Caco-2 (cell line): ENCODE measurements around the gene BRD1. TPM values are rescaled to one million over a fixed set of nuclear protein-coding genes. Genes with fewer than 3 reads are reported as not detected.

ENCODE experiments used
- BruUV-seq: library from RNA; stranded (reverse); fragments of 400-500 nt; replicated peaks from 2 replicates; lab custom pipeline; 2021; lab: Mats Ljungman, UMichigan
- CTCF ChIA-PET: fragments of 300-600 bp; sonication (Branson Sonifier 250); formaldehyde crosslinking; loops from one replicate; lab custom pipeline; 2022; ENCODE audit warnings: antibody characterized with exemption; lab: Charles Lee
- POLR2A ChIA-PET: fragments of 300-600 bp; sonication (Branson Sonifier 250); formaldehyde crosslinking; loops from one replicate; lab custom pipeline; 2022; ENCODE audit warnings: antibody characterized with exemption; lab: Charles Lee
- DNase-seq, 2 experiments: peaks; one replicate each; pipeline versions ENCODE4 v3.0.0 to v3.0.0-alpha.2; 2020 to 2022
- H3K27me3 ChIP-seq: replicated peaks from 2 replicates; pipeline ENCODE4 v1.6.0; 2011; ENCODE audit warnings: low read length; ENCODE audit not compliant: control insufficient read depth, insufficient read depth
- H3K36me3 ChIP-seq: 2 replicates; pipeline ENCODE4 v1.5.1; 2011; ENCODE audit warnings: low read length; ENCODE audit not compliant: control insufficient read depth, insufficient read depth
- H3K4me1 ChIP-seq: fragments of 250-450 bp; sonication (Bioruptor Pico); 2 replicates; pipeline ENCODE4 v1.5.1; 2020; ENCODE audit warnings: mild to moderate bottlenecking
- H3K4me3 ChIP-seq: 2 replicates; pipeline ENCODE4 v1.5.1; 2011; ENCODE audit warnings: low read depth, mild to moderate bottlenecking, control low read depth, low read length
- H3K9me3 ChIP-seq: fragments of 250-450 bp; sonication (Bioruptor Pico); 2 replicates; pipeline ENCODE4 v1.5.1; 2020; ENCODE audit warnings: mild to moderate bottlenecking, moderate library complexity
- H3K27ac Mint-ChIP-seq: one replicate; pipeline ENCODE4 v1.8.0; 2022; ENCODE audit warnings: mixed read lengths; ENCODE audit not compliant: unreplicated experiment
- H3K27me3 Mint-ChIP-seq: one replicate; pipeline ENCODE4 v1.8.0; 2022; ENCODE audit warnings: mixed read lengths; ENCODE audit not compliant: insufficient read depth, unreplicated experiment
- H3K36me3 Mint-ChIP-seq: one replicate; pipeline ENCODE4 v1.8.0; 2022; ENCODE audit warnings: mild to moderate bottlenecking, mixed read lengths; ENCODE audit not compliant: insufficient read depth, unreplicated experiment
- H3K4me1 Mint-ChIP-seq: one replicate; pipeline ENCODE4 v1.8.0; 2022; ENCODE audit warnings: low read depth, mixed read lengths; ENCODE audit not compliant: unreplicated experiment
- H3K4me3 Mint-ChIP-seq: one replicate; pipeline ENCODE4 v1.8.0; 2022; ENCODE audit warnings: mild to moderate bottlenecking, moderate library complexity, mixed read lengths; ENCODE audit not compliant: unreplicated experiment
- H3K9me3 Mint-ChIP-seq: one replicate; pipeline ENCODE4 v1.8.0; 2022; ENCODE audit warnings: mixed read lengths; ENCODE audit not compliant: unreplicated experiment
- CTCF ChIP-seq, 2 experiments: fragments of 200-600 bp in 1 of 2; IDR thresholded peaks; 1 replicate in 1 of 2; 2 replicates in 1 of 2; pipeline versions ENCODE4 v1.5.1 to v1.8.0; 2011 to 2022; ENCODE audit warnings: antibody characterized with exemption in 1 of 2, control low read depth in 1 of 2, inconsistent platforms in 1 of 2, low read depth in 1 of 2, low read length in 1 of 2, mild to moderate bottlenecking in 1 of 2, moderate library complexity in 1 of 2; ENCODE audit not compliant: insufficient read depth in 1 of 2, severe bottlenecking in 1 of 2, unreplicated experiment in 1 of 2
- intact Hi-C: fragments of 100-400 bp; cut with micrococcal nuclease; formaldehyde crosslinking; loops from one replicate; pipeline ENCODE4 v1.10.0; 2022; ENCODE audit not compliant: unreplicated experiment
- total RNA-seq: library from RNA; stranded (reverse); gene quantifications from 2 replicates; pipeline ENCODE4 v1.2.3, GENCODE V29; 2022

BRD1 gene
- total RNA-seq, 1 experiment from 2014 or later: 46.9 TPM

GRCh38 chr22:49781289-49781782 lies 46.3 kb downstream of the BRD1 start:
- DNase-seq: no peak
- BruUV-seq: no TSS peak
- no peak for TF ChIP-seq CTCF (IDR thresholded peaks at IDR 0.05; ENCODE audit: insufficient read depth in 1 of 2, low read depth in 1 of 2, low read length in 1 of 2, severe bottlenecking in 1 of 2, unreplicated experiment in 1 of 2)
- Mint-ChIP-seq H3K4me3 (no peak overlapping the region), H3K27ac (no peak overlapping the region), H3K4me1 (no peaks in the 10 kb centered on the region), H3K9me3 (no peaks in the 10 kb centered on the region), H3K27me3 (no peaks in the 10 kb centered on the region), H3K36me3 (peaks cover 60% of the 10 kb centered on the region)
- ChIA-PET CTCF (no interaction called here), POLR2A (no interaction called here)
- no peaks in the 10 kb centered on the region for H3K4me1 ChIP-seq
- peaks cover 2% of the 10 kb centered on the region for H3K36me3 ChIP-seq
- no peaks in the 10 kb centered on the region for H3K27me3 ChIP-seq
- H3K9me3 ChIP-seq: no peaks in the 10 kb centered on the region
- no peak overlapping the region for H3K4me3 ChIP-seq
- intact Hi-C loops: no loop called here

GRCh38 chr22:49780698-49781288 lies 46.9 kb downstream of the BRD1 start:
- intact Hi-C loops: no loop called here
- Mint-ChIP-seq H3K36me3 (peaks cover 60% of the 10 kb centered on the region), H3K4me3 (no peak overlapping the region), H3K9me3 (no peaks in the 10 kb centered on the region), H3K27me3 (no peaks in the 10 kb centered on the region), H3K4me1 (no peaks in the 10 kb centered on the region), H3K27ac (no peak overlapping the region)
- Histone ChIP-seq H3K36me3 (no peaks in the 10 kb centered on the region), H3K27me3 (no peaks in the 10 kb centered on the region), H3K4me1 (no peaks in the 10 kb centered on the region), H3K4me3 (no peak overlapping the region), H3K9me3 (no peaks in the 10 kb centered on the region)
- ChIA-PET CTCF (no interaction called here), POLR2A (no interaction called here)
- DNase-seq: no peak
- BruUV-seq: no TSS peak
- no peak for TF ChIP-seq CTCF (IDR thresholded peaks at IDR 0.05; ENCODE audit: insufficient read depth in 1 of 2, low read depth in 1 of 2, low read length in 1 of 2, severe bottlenecking in 1 of 2, unreplicated experiment in 1 of 2)

- no peak for DNase-seq
- Histone ChIP-seq H3K27me3 (no peaks in the 10 kb centered on the region), H3K9me3 (no peaks in the 10 kb centered on the region), H3K36me3 (no peaks in the 10 kb centered on the region; the same call in 1 of the 2 replicates), H3K4me1 (no peaks in the 10 kb centered on the region), H3K4me3 (no peak overlapping the region)
- H3K4me1 Mint-ChIP-seq: no peaks in the 10 kb centered on the region
- POLR2A ChIA-PET: no interaction called here
- H3K9me3 Mint-ChIP-seq: no peaks in the 10 kb centered on the region
- H3K4me3 Mint-ChIP-seq: no peak overlapping the region
- H3K27me3 Mint-ChIP-seq: no peaks in the 10 kb centered on the region
- CTCF ChIA-PET: no interaction called here
- intact Hi-C loops: no loop called here
- no TSS peak for BruUV-seq
- no peak overlapping the region for H3K27ac Mint-ChIP-seq
- peaks cover 53% of the 10 kb centered on the region for H3K36me3 Mint-ChIP-seq
- no peak for TF ChIP-seq CTCF (IDR thresholded peaks at IDR 0.05; ENCODE audit: insufficient read depth in 1 of 2, low read depth in 1 of 2, low read length in 1 of 2, severe bottlenecking in 1 of 2, unreplicated experiment in 1 of 2)
These were observed 47.6 kb downstream of the BRD1 start for GRCh38 chr22:49779853-49780697.
